Measurements from ENCODE around the gene BCKDHA.

DNA sequence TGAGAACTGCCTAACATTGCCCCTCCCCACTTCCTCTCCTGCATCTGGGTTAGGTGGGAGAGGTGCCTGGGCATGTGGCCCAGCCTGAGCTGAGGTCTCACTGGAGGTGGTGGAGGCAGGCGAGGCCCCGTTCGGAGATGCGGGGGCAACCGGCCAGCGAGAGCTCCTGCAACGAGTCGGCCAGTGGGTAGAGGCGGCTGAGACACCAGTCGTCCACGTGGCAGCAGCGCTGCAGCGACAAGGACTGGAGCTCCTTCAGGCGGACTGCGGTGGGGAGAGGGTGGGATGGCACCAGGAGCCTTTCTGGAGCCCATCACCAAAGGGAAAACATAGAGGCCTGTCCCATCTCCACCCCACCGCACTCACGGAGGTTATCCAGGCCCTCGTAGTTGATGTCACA lies 35.6 kb downstream of the BCKDHA start:
- TF ChIP-seq CTCF (IDR thresholded peaks at IDR 0.05; ENCODE audit: low read length) (no peak), EZH2 (IDR thresholded peaks at IDR 0.05; ENCODE audit: borderline replicate concordance, low read length) (no peak)
